ENCODE results near the gene DOCK8.

DNA sequence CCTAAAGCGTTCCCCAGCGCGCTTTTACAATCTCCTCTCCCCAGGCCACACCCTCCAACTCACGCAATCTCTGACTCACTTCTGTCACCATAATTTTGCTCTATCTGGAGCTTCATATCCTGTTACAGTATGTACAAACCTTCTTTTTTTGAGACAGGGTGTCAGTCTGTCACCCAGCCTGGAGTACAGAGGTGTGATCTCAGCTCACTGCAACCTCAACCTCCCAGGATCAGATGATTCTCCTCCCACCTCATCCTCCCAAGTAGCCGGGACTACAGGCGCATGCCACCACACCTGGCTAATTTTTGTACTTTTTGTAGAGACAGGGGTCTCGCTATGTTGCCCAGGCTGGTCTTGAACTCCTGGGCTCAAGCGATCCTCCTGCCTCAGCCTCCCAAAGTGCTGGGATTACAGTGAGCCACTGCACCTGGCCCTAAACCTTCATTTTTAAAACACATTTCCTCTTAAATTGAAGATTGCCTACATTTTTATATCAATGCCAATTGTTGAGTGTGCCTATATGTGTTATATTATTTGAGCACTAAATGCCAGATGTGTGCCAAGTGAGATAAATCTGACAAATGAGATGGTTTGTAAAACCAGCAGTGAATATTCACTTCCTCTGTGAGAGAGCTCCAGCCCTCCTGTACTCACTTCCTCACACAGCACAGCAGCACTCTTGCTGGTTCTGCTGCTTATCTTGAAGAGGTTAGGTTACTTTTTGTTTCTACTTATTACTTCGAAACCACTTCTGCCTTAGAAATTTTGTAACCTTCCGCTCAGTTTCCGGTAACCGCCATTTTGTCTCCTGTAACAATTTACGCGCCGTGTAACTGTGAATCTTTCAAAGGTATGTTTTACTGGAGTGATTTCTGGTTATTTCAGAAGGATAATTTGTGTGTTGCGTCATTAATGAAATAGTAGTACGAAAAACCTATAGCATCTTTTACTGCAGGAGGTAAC is 57.9 kb downstream of the DOCK8 start:
- no peak for TF ChIP-seq POLR2A (IDR thresholded peaks at IDR 0.05)
- TF ChIP-seq, protein P1, sequence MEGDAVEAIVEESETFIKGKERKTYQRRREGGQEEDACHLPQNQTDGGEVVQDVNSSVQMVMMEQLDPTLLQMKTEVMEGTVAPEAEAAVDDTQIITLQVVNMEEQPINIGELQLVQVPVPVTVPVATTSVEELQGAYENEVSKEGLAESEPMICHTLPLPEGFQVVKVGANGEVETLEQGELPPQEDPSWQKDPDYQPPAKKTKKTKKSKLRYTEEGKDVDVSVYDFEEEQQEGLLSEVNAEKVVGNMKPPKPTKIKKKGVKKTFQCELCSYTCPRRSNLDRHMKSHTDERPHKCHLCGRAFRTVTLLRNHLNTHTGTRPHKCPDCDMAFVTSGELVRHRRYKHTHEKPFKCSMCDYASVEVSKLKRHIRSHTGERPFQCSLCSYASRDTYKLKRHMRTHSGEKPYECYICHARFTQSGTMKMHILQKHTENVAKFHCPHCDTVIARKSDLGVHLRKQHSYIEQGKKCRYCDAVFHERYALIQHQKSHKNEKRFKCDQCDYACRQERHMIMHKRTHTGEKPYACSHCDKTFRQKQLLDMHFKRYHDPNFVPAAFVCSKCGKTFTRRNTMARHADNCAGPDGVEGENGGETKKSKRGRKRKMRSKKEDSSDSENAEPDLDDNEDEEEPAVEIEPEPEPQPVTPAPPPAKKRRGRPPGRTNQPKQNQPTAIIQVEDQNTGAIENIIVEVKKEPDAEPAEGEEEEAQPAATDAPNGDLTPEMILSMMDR (IDR thresholded peaks at IDR 0.05): no peak

Measured in uterus (tissue), 2 donors.